Neural progenitor cell (in vitro differentiated cells): ENCODE measurements around the gene PSMD14.

Experiments
- CTCF ChIP-seq: fragments of 200-600 bp; sonication (generic); IDR thresholded peaks from 2 replicates; pipeline ENCODE4 v1.5.1; 2017; ENCODE audit warnings: antibody characterized with exemption, mild to moderate bottlenecking
- EZH2 ChIP-seq: fragments of 200-600 bp; sonication (generic); IDR thresholded peaks from 2 replicates; pipeline ENCODE4 v1.6.1; 2017; ENCODE audit warnings: antibody characterized with exemption, mild to moderate bottlenecking, moderate library complexity
- EZH2phosphoT487 ChIP-seq: fragments of 200-600 bp; sonication (generic); IDR thresholded peaks from 2 replicates; pipeline ENCODE4 v1.6.1; 2017; ENCODE audit warnings: antibody characterized with exemption

DNA sequence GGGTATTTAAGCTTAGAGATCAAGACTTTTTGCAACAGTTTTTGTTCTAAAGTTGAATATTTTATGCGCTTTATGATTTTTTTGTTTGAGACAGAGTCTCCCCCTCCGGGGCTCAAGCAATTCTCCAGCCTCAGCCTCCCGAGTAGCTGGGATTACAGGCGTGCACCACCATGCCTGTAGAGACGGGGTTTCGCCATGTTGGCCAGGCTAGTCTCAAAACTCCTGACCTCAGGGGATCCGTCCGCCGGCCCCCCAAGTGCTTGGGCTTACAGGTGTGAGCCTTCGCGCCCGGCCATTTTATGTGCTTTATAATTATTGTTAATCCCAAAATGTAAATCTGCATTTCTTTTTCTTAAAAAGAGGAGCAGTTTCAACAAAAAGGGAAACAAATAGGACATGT lies 136.9 kb downstream of the PSMD14 start:
- no peak for TF ChIP-seq CTCF
- TF ChIP-seq EZH2phosphoT487: no peak
- no peak for TF ChIP-seq EZH2
